ENCODE results near the gene INTS7.

DNA sequence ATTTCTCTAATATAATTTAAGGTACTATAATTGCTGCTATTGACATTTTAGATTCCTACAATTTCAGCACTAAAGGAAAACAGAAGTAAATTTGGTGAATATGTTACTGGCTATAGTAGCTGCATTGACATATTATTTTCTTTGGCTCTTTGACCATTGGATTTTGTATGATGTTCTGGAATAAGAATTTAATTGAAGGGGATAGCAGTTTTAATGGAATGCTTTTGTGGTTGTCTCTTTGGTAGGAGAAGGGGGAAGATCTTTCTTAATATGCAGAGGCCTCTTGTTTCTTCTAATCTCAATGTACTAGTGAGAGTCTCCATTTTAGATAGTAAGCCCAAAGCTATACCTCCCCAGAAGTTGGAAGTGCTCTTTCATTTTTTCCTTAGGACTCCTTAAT is 7.1 kb upstream of the INTS7 start:
- TF ChIP-seq, protein P1, sequence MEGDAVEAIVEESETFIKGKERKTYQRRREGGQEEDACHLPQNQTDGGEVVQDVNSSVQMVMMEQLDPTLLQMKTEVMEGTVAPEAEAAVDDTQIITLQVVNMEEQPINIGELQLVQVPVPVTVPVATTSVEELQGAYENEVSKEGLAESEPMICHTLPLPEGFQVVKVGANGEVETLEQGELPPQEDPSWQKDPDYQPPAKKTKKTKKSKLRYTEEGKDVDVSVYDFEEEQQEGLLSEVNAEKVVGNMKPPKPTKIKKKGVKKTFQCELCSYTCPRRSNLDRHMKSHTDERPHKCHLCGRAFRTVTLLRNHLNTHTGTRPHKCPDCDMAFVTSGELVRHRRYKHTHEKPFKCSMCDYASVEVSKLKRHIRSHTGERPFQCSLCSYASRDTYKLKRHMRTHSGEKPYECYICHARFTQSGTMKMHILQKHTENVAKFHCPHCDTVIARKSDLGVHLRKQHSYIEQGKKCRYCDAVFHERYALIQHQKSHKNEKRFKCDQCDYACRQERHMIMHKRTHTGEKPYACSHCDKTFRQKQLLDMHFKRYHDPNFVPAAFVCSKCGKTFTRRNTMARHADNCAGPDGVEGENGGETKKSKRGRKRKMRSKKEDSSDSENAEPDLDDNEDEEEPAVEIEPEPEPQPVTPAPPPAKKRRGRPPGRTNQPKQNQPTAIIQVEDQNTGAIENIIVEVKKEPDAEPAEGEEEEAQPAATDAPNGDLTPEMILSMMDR (IDR thresholded peaks at IDR 0.05), result no peak
- TF ChIP-seq POLR2A (IDR thresholded peaks at IDR 0.05), result no peak
